Activated CD4-positive, alpha-beta T cell treated with anti-CD3 and anti-CD28 coated beads, Interleukin-2, Interleukin-6, amounts not matched to agents 100 ng/mL and 50 ng/mL, durations not matched to agents 16 hours and 8 hours (primary cell): ENCODE measurements around the gene SPATA21.
A peak's percentile ranks its signal among the peaks of the same experiment; 100 is the strongest.

ENCODE experiments used
- DNase-seq: peaks from one replicate; pipeline ENCODE4 v3.0.0-alpha.2; 2020

SPATA21 gene

GRCh38 chr1:16450863-16451481, 13.7 kb upstream of the SPATA21 start:
- DNase-seq = no peak

GRCh38 chr1:16449666-16450065, 12.4 kb upstream of the SPATA21 start:
- DNase-seq = no peak

- no peak for DNase-seq
These were observed 11.8 kb upstream of the SPATA21 start for GRCh38 chr1:16449065-16449464.

GRCh38 chr1:16447641-16448040, 10.4 kb upstream of the SPATA21 start:
- DNase-seq = no peak

- DNase-seq = no peak
These were observed 8.9 kb upstream of the SPATA21 start for GRCh38 chr1:16446116-16446515.

- no peak for DNase-seq
These were observed 7.8 kb upstream of the SPATA21 start for GRCh38 chr1:16445052-16445451.

GRCh38 chr1:16443975-16444770, 6.9 kb upstream of the SPATA21 start:
- no peak for DNase-seq

GRCh38 chr1:16442941-16443340, 5.7 kb upstream of the SPATA21 start:
- no peak for DNase-seq

- peak; percentile 31 for DNase-seq
These were observed 5.0 kb upstream of the SPATA21 start for GRCh38 chr1:16442265-16442664.

- no peak for DNase-seq
These were observed 4.0 kb upstream of the SPATA21 start for GRCh38 chr1:16441282-16441665.

GRCh38 chr1:16440470-16441281, 3.5 kb upstream of the SPATA21 start, which contains the start of gene NECAP2:
TSS of gene NECAP2 (plus strand) at chr1:16440724. CDS start at chr1:16440762, 38 bp downstream.
- peak; percentile 97 for DNase-seq

- no peak for DNase-seq
These were observed 2.9 kb upstream of the SPATA21 start for GRCh38 chr1:16440131-16440469.

- DNase-seq = no peak
These were observed 1.7 kb upstream of the SPATA21 start for GRCh38 chr1:16438924-16439323.

GRCh38 chr1:16438516-16438915, 1.3 kb upstream of the SPATA21 start:
- no peak for DNase-seq

GRCh38 chr1:16434501-16434900, 2.7 kb downstream of the SPATA21 start:
- no peak for DNase-seq

GRCh38 chr1:16434007-16434406, 3.2 kb downstream of the SPATA21 start:
- no peak for DNase-seq

- no peak for DNase-seq
These were observed 4.2 kb downstream of the SPATA21 start for GRCh38 chr1:16433030-16433429.

GRCh38 chr1:16430606-16431005, 6.6 kb downstream of the SPATA21 start:
- no peak for DNase-seq

- DNase-seq = no peak
These were observed 11.8 kb downstream of the SPATA21 start for GRCh38 chr1:16425125-16426025.

GRCh38 chr1:16422041-16422440, 15.2 kb downstream of the SPATA21 start:
- DNase-seq = no peak

GRCh38 chr1:16421201-16421600, 16.0 kb downstream of the SPATA21 start:
- peak; percentile 13 for DNase-seq

- DNase-seq = peak; percentile 89
These were observed 16.7 kb downstream of the SPATA21 start for GRCh38 chr1:16420424-16421118.
